OCI-LY7 (cell line): Measurements from ENCODE around the gene SIVA1. TPM values are rescaled to one million over a fixed set of nuclear protein-coding genes. Genes with fewer than 3 reads are reported as not detected.

Experiments
- BruUV-seq: library from RNA; stranded (reverse); fragments of 400-500 nt; replicated peaks from 2 replicates; lab custom pipeline; 2021; lab: Mats Ljungman, UMichigan
- CTCF ChIA-PET: fragments of 300-600 bp; sonication (Branson Sonifier 250); formaldehyde crosslinking; loops from one replicate; lab custom pipeline; 2022; ENCODE audit warnings: antibody characterized with exemption; ENCODE audit not compliant: unreplicated experiment; lab: Charles Lee
- POLR2A ChIA-PET: fragments of 300-600 bp; sonication (Branson Sonifier 250); formaldehyde crosslinking; loops from one replicate; lab custom pipeline; 2022; ENCODE audit warnings: antibody characterized with exemption; lab: Charles Lee
- DNase-seq: peaks from one replicate; pipeline ENCODE4 v3.0.0-alpha.2; 2015; ENCODE audit warnings: low spot score
- H2AFZ ChIP-seq: fragments of 200-600 bp; sonication (generic), shearing (Covaris generic); 2 replicates; pipeline ENCODE4 v1.6.1; 2014; ENCODE audit warnings: mild to moderate bottlenecking, antibody characterized with exemption, low read length, moderate library complexity
- H3K27ac ChIP-seq: fragments of 200-600 bp; sonication (generic); 2 replicates; pipeline ENCODE4 v1.5.1; 2014; ENCODE audit warnings: mixed run types, low read depth, mild to moderate bottlenecking, moderate library complexity, low read length, inconsistent platforms; ENCODE audit not compliant: poor library complexity, severe bottlenecking
- H3K36me3 ChIP-seq: fragments of 200-600 bp; sonication (generic); 2 replicates; pipeline ENCODE4 v1.6.1; 2014; ENCODE audit warnings: mild to moderate bottlenecking, antibody characterized with exemption, low read length, moderate library complexity, mixed read lengths; ENCODE audit not compliant: insufficient read depth
- H3K4me1 ChIP-seq: fragments of 200-600 bp; sonication (generic); 2 replicates; pipeline ENCODE4 v1.5.1; 2014; ENCODE audit warnings: mild to moderate bottlenecking, low read length; ENCODE audit not compliant: insufficient read depth, poor library complexity, severe bottlenecking
- H3K4me2 ChIP-seq: fragments of 200-600 bp; sonication (generic); 2 replicates; pipeline ENCODE4 v1.6.1; 2014; ENCODE audit warnings: mild to moderate bottlenecking, low read length
- H3K4me3 ChIP-seq: fragments of 200-600 bp; sonication (generic); 2 replicates; pipeline ENCODE4 v1.5.1; 2014; ENCODE audit warnings: mild to moderate bottlenecking, low read depth, low read length; ENCODE audit not compliant: poor library complexity, severe bottlenecking
- H3K79me2 ChIP-seq: fragments of 200-600 bp; sonication (generic); 2 replicates; pipeline ENCODE4 v1.6.1; 2016; ENCODE audit warnings: low read depth, mild to moderate bottlenecking, low read length, moderate library complexity, mixed read lengths; ENCODE audit not compliant: insufficient read depth
- H3K9me2 ChIP-seq: fragments of 200-600 bp; sonication (generic); 2 replicates; pipeline ENCODE4 v1.6.1; 2016; ENCODE audit warnings: mild to moderate bottlenecking, low read length, mixed read lengths; ENCODE audit not compliant: insufficient read depth
- H3K9me3 ChIP-seq: fragments of 200-600 bp; sonication (generic); 2 replicates; pipeline ENCODE4 v1.6.1; 2014; ENCODE audit warnings: mild to moderate bottlenecking, mixed run types, low read length, mixed read lengths
- H4K20me1 ChIP-seq: fragments of 200-600 bp; sonication (generic); 2 replicates; pipeline ENCODE4 v1.6.1; 2014; ENCODE audit warnings: mild to moderate bottlenecking, antibody characterized with exemption, low read length, moderate library complexity, mixed read lengths; ENCODE audit not compliant: insufficient read depth
- CTCF ChIP-seq: fragments of 200-600 bp; sonication (generic); conservative IDR thresholded peaks from 2 replicates; pipeline ENCODE4 v1.5.1; 2014; ENCODE audit warnings: mild to moderate bottlenecking, antibody characterized with exemption, low read length, moderate library complexity, mixed read lengths
- EZH2phosphoT487 ChIP-seq: fragments of 200-600 bp; sonication (generic); IDR thresholded peaks from 2 replicates; pipeline ENCODE4 v1.6.1; 2018; ENCODE audit warnings: low read depth, borderline replicate concordance, mild to moderate bottlenecking, mixed run types, antibody characterized with exemption, low read length, moderate library complexity, mixed read lengths
- intact Hi-C: fragments of 100-400 bp; cut with micrococcal nuclease; formaldehyde crosslinking; loops from one replicate; pipeline ENCODE4 v1.10.0; 2022; ENCODE audit not compliant: unreplicated experiment
- total RNA-seq, 2 experiments: library from RNA; depleted of rRNA in 1 of 2; stranded (reverse); fragments of >200 nt in 1 of 2; shearing (Covaris generic) in 1 of 2; gene quantifications; 2 replicates each; pipeline ENCODE4 v1.2.3, GENCODE V29; 2014 to 2022

SIVA1 gene
- total RNA-seq, 2 experiments from 2014 or later = 111 to 244 TPM

DNA sequence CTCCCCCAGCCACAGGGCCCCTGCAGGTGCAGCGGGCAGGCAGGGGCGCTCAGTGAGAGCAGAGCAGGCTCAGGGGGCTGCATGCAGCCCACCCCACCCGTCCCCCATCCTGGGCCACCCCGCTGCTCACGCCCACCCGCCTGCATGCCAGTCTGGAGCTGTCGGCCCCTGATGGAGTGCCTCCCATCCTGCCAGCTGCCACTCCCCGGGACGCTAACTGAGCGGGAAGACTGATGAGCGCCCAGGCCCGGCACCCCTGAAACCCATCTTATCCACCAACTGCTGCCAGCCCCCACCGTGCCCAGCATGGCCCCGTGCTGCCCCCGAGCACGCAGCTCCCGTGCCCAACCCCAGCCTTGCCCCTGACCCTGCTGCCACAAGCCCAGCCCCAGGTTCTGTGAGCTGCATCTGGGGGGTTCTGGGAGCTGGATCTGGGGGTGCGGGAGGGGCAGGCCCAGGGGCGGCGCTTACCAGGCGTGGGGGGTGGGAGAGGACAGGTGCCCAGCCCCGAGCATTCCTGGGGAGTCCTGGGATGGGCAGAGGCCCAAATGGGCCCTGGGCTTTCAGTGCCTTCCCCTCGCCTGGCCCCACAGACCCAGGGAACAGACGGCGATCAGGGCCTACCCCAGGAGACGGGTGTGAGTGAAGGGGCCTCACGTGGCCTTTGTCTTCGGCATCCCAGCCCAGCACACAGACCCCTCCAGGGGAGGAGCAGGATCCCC is 29.3 kb downstream of the SIVA1 start:
- no peak overlapping the region for H3K4me2 ChIP-seq
- peaks cover 7% of the 10 kb centered on the region for H3K36me3 ChIP-seq
- H2AFZ ChIP-seq = no peak overlapping the region
- no peak overlapping the region for H3K4me3 ChIP-seq
- no peak for TF ChIP-seq CTCF
- no peak for TF ChIP-seq EZH2phosphoT487
- no peaks in the 10 kb centered on the region for H3K79me2 ChIP-seq
- no peak overlapping the region for H3K27ac ChIP-seq
- no peaks in the 10 kb centered on the region for H3K9me2 ChIP-seq
- no peaks in the 10 kb centered on the region for H3K9me3 ChIP-seq
- DNase-seq = no peak
- BruUV-seq = no TSS peak
- H3K4me1 ChIP-seq = no peaks in the 10 kb centered on the region
- intact Hi-C loops = no loop called here
- H4K20me1 ChIP-seq = peaks cover 4% of the 10 kb centered on the region; the same call in 1 of the 2 replicates
- POLR2A ChIA-PET = no interaction called here
- CTCF ChIA-PET = no interaction called here

GRCh38 chr14:104782808-104783139 is 29.8 kb downstream of the SIVA1 start:
- intact Hi-C loops = no loop called here
- H3K79me2 ChIP-seq = no peaks in the 10 kb centered on the region
- BruUV-seq = no TSS peak
- H3K9me3 ChIP-seq = no peaks in the 10 kb centered on the region
- ChIA-PET CTCF (no interaction called here), POLR2A (no interaction called here)
- H4K20me1 ChIP-seq = peaks cover 7% of the 10 kb centered on the region; the same call in 1 of the 2 replicates
- no peak for DNase-seq
- no peak overlapping the region for H3K4me3 ChIP-seq
- peaks cover 4% of the 10 kb centered on the region for H3K36me3 ChIP-seq
- H3K9me2 ChIP-seq = no peaks in the 10 kb centered on the region
- H3K4me1 ChIP-seq = no peaks in the 10 kb centered on the region
- no peak overlapping the region for H3K4me2 ChIP-seq
- no peak overlapping the region for H2AFZ ChIP-seq
- no peak overlapping the region for H3K27ac ChIP-seq
- no peak for TF ChIP-seq EZH2phosphoT487
- TF ChIP-seq CTCF = no peak

- no peak overlapping the region for H3K27ac ChIP-seq
- H3K79me2 ChIP-seq = no peaks in the 10 kb centered on the region
- peaks cover 3% of the 10 kb centered on the region; the same call in 1 of the 2 replicates for H3K36me3 ChIP-seq
- no TSS peak for BruUV-seq
- no peak for TF ChIP-seq CTCF
- TF ChIP-seq EZH2phosphoT487 = no peak
- CTCF ChIA-PET = no interaction called here
- intact Hi-C loops = no loop called here
- H4K20me1 ChIP-seq = peaks cover 7% of the 10 kb centered on the region; the same call in 1 of the 2 replicates
- H3K9me2 ChIP-seq = no peaks in the 10 kb centered on the region
- H2AFZ ChIP-seq = no peak overlapping the region
- DNase-seq = no peak
- POLR2A ChIA-PET = no interaction called here
- H3K4me2 ChIP-seq = no peak overlapping the region
- no peaks in the 10 kb centered on the region for H3K9me3 ChIP-seq
- H3K4me1 ChIP-seq = no peaks in the 10 kb centered on the region
- H3K4me3 ChIP-seq = no peak overlapping the region
Measured at GRCh38 chr14:104783484-104784217, 30.7 kb downstream of the SIVA1 start.
